Loucy (cell line): ENCODE data around the gene EDRF1.

Source experiments
- EZH2phosphoT487 ChIP-seq: fragments of 200-600 bp; IDR thresholded peaks from 2 replicates; pipeline ENCODE4 v1.6.1; 2018; ENCODE audit warnings: antibody characterized with exemption, mild to moderate bottlenecking, moderate library complexity, borderline replicate concordance
- TF ChIP-seq, protein P1 (sequence below): fragments of 200-600 bp; sonication (generic); conservative IDR thresholded peaks from 2 replicates; pipeline ENCODE4 v1.5.1; 2014; ENCODE audit warnings: mild to moderate bottlenecking, antibody characterized with exemption, low read length

DNA sequence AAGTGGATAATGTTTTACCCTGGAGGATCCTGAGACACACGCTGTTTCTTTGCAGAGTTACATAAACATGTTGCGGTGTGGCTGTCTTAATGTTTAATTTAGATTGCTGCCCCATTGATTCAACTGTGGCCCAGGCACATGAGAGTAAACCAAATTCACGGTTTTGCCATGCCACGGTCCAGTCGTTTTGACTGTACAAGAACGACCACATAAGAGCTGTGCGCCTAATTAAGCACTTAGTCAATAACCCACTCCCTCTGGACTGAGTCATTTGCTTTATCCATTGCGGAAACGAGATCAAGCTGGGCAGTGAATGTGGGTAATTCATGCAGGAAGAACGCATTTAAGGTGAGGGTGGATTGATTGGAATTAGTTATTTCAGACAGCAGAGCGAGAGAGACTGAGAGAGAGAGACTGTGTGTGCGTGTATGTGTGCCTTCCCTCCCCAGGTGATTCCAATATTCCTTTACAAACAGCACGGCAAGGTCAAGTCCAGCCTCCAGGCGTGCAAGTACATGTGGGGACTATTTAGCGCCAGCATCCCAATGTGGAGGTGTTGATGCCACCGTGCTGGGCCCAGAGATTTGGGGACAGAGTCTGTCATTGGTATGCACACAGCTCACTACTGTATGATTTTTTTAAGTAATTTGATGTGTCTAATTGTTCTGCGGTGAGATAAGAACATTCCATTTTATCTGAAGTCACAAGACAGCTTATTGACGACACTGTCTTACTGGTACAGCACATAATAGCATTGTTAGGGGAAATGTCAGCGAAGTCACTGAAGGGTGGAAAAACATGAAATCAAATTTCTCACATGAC is 28.1 kb upstream of the EDRF1 start:
- TF ChIP-seq, protein P1, sequence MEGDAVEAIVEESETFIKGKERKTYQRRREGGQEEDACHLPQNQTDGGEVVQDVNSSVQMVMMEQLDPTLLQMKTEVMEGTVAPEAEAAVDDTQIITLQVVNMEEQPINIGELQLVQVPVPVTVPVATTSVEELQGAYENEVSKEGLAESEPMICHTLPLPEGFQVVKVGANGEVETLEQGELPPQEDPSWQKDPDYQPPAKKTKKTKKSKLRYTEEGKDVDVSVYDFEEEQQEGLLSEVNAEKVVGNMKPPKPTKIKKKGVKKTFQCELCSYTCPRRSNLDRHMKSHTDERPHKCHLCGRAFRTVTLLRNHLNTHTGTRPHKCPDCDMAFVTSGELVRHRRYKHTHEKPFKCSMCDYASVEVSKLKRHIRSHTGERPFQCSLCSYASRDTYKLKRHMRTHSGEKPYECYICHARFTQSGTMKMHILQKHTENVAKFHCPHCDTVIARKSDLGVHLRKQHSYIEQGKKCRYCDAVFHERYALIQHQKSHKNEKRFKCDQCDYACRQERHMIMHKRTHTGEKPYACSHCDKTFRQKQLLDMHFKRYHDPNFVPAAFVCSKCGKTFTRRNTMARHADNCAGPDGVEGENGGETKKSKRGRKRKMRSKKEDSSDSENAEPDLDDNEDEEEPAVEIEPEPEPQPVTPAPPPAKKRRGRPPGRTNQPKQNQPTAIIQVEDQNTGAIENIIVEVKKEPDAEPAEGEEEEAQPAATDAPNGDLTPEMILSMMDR, result no peak
- TF ChIP-seq EZH2phosphoT487, result no peak
